ACC112 (cell line): ENCODE results near the gene FUT7.

ENCODE experiments used
- H2AFZ ChIP-seq: fragments of 200-600 bp; sonication (generic); one replicate; pipeline ENCODE4 v1.6.0; 2017; ENCODE audit warnings: antibody characterized with exemption, low read length; ENCODE audit not compliant: unreplicated experiment
- H3K27ac ChIP-seq: fragments of 200-600 bp; sonication (generic); 2 replicates; pipeline ENCODE4 v1.5.1; 2014; ENCODE audit warnings: low read depth, mild to moderate bottlenecking, antibody characterized with exemption, low read length, moderate library complexity
- H3K27me3 ChIP-seq: fragments of 200-600 bp; sonication (generic); 2 replicates; pipeline ENCODE4 v1.6.1; 2014; ENCODE audit warnings: mild to moderate bottlenecking, antibody characterized with exemption, low read length, moderate library complexity, mixed read lengths; ENCODE audit not compliant: insufficient read depth
- H3K36me3 ChIP-seq: fragments of 200-600 bp; sonication (generic); 2 replicates; pipeline ENCODE4 v1.6.1; 2016; ENCODE audit warnings: mild to moderate bottlenecking, antibody characterized with exemption, low read length, moderate library complexity, mixed read lengths; ENCODE audit not compliant: insufficient read depth
- H3K4me1 ChIP-seq: fragments of 200-600 bp; sonication (generic); one replicate; pipeline ENCODE4 v1.6.1; 2016; ENCODE audit warnings: low read length, mixed read lengths; ENCODE audit not compliant: insufficient read depth, unreplicated experiment, control insufficient read depth
- H3K4me3 ChIP-seq: fragments of 200-600 bp; sonication (generic); 2 replicates; pipeline ENCODE4 v1.5.1; 2014; ENCODE audit warnings: mild to moderate bottlenecking, low read depth, low read length
- H3K79me2 ChIP-seq: fragments of 200-600 bp; sonication (generic); one replicate; pipeline ENCODE4 v1.6.0; 2016; ENCODE audit warnings: low read length; ENCODE audit not compliant: control insufficient read depth, unreplicated experiment, insufficient read depth

FUT7 gene

GRCh38 chr9:137029058-137029936 lies 2.6 kb downstream of the FUT7 start:
- peaks cover 8% of the 10 kb centered on the region for H3K4me1 ChIP-seq
- H3K27ac ChIP-seq: no peak overlapping the region
- no peak overlapping the region for H2AFZ ChIP-seq
- H3K79me2 ChIP-seq: no peaks in the 10 kb centered on the region
- H3K4me3 ChIP-seq: no peak overlapping the region; the same call in 1 of the 2 replicates
- H3K36me3 ChIP-seq: no peaks in the 10 kb centered on the region
- no peaks in the 10 kb centered on the region for H3K27me3 ChIP-seq

DNA sequence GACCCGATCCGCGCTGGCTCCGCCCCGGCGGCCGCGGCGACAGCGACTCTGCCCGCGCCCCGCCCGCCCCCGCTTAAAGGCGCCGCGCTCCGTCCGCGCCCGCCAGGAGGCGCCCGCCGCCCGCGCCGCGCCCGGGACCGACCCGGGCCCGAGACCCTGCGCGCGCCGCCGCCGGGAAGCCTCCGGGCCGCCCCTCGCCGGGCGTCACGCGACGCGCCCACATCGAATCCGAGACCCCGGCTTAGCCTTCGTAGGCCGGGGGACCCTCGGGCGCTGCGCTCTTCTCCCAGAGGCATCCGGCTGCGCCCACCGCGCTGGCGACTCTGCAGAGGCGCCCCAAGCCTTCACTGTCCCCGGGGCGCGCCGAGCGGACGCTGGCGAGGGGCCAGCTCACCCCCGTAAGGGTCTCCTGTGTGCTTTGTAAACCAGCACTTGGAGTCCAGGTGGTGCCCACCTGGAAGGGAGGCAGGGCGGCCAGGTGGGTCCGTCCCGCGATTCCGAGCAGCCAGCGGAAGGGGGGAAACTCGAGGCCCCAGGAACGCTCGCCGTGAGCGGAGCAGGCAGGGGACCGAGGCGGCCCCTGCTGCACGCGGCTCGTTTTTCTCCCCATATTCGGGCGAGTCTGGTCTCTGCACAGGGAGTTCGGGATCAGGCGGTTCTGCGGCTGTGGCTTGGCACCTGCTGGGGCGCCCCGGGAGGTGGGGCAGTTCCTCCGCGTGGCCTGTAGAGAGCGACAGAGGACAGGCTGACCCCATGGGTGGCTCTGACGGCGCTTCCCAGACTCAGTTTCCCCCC lies 3.4 kb downstream of the FUT7 start:
- Histone ChIP-seq H3K27ac (no peak overlapping the region), H3K4me1 (peaks cover 8% of the 10 kb centered on the region), H3K4me3 (peak overlapping the region; percentile 77), H3K36me3 (no peaks in the 10 kb centered on the region), H2AFZ (peak overlapping the region; percentile 78), H3K79me2 (no peaks in the 10 kb centered on the region), H3K27me3 (no peaks in the 10 kb centered on the region)

- peak within 1 kb of the TSS; percentile 77 for H3K4me3 ChIP-seq
- no peak within 1 kb of the TSS for H3K27ac ChIP-seq
- H3K79me2 ChIP-seq: no peaks in the 10 kb centered on the region
- no peaks in the 10 kb centered on the region for H3K36me3 ChIP-seq
- peak within 1 kb of the TSS; percentile 78 for H2AFZ ChIP-seq
- H3K4me1 ChIP-seq: peaks cover 8% of the 10 kb centered on the region
- H3K27me3 ChIP-seq: no peaks in the 10 kb centered on the region
Observed at GRCh38 chr9:137027369-137028262, 4.3 kb downstream of the FUT7 start, which contains the start of gene ABCA2. Gene ABCA2 (minus strand): TSS chr9:137028237. CDS start chr9:137028140, 97 bp downstream.

DNA sequence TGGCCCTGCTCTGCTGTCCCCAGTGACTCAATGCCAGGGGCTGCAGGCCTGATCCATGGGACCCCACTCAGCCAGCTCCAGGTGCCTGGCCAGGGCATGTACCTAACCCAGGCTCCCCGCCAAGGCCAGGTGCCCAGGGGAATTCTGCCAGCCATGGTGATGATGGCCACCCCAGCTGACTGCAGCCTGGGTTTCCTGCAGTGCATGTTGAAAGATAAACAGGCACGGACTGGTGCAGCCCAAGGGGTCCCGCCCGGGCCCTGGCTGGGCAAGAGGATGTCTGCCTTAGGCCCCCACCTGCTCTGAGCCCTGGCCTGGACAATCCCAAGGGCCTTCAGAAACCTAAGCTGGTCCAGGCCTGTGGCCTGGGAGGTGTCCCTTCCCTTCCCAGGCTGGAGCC lies 5.1 kb downstream of the FUT7 start:
- Histone ChIP-seq H3K27me3 (no peaks in the 10 kb centered on the region), H3K27ac (no peak overlapping the region), H3K79me2 (no peaks in the 10 kb centered on the region), H3K4me1 (peaks cover 8% of the 10 kb centered on the region), H2AFZ (no peak overlapping the region), H3K4me3 (peak overlapping the region; percentile 77), H3K36me3 (no peaks in the 10 kb centered on the region; the same call in 1 of the 2 replicates)

GRCh38 chr9:137026384-137026783 lies 5.5 kb downstream of the FUT7 start:
- H3K79me2 ChIP-seq: no peaks in the 10 kb centered on the region
- peaks cover 8% of the 10 kb centered on the region for H3K4me1 ChIP-seq
- no peak overlapping the region for H2AFZ ChIP-seq
- no peaks in the 10 kb centered on the region; the same call in 1 of the 2 replicates for H3K36me3 ChIP-seq
- no peak overlapping the region for H3K27ac ChIP-seq
- no peaks in the 10 kb centered on the region for H3K27me3 ChIP-seq
- H3K4me3 ChIP-seq: no peak overlapping the region

DNA sequence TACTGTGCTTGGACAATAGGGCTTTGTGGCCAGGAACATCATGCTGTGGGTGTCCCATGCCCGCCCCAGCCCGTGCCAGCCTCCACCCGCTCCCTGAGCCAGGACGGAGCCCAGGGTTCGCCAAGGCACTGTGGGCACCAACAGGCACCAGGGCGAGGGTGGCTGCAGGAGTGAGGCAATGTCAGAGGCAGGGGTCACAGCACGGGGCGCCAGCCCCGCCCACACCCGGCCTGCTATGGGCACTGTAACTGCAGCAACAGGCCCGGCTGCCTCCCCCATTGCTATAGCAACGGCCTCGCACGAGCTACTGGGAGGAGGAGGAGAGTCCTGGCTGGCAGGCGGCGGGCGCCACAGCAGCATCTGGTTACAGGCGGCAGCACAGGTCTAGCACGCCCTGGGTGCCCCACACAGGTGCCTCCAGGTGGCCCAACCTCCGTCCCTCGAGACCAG lies 6.3 kb downstream of the FUT7 start:
- Histone ChIP-seq H3K79me2 (no peaks in the 10 kb centered on the region), H3K4me3 (no peak overlapping the region), H3K27ac (no peak overlapping the region), H2AFZ (no peak overlapping the region), H3K27me3 (no peaks in the 10 kb centered on the region), H3K36me3 (no peaks in the 10 kb centered on the region; the same call in 1 of the 2 replicates), H3K4me1 (peaks cover 8% of the 10 kb centered on the region)

- Histone ChIP-seq H3K79me2 (no peaks in the 10 kb centered on the region), H3K4me3 (no peak overlapping the region), H3K36me3 (no peaks in the 10 kb centered on the region; the same call in 1 of the 2 replicates), H3K27ac (no peak overlapping the region), H2AFZ (no peak overlapping the region), H3K27me3 (no peaks in the 10 kb centered on the region), H3K4me1 (peaks cover 8% of the 10 kb centered on the region)
Observed at GRCh38 chr9:137023583-137023991, 8.3 kb downstream of the FUT7 start.

DNA sequence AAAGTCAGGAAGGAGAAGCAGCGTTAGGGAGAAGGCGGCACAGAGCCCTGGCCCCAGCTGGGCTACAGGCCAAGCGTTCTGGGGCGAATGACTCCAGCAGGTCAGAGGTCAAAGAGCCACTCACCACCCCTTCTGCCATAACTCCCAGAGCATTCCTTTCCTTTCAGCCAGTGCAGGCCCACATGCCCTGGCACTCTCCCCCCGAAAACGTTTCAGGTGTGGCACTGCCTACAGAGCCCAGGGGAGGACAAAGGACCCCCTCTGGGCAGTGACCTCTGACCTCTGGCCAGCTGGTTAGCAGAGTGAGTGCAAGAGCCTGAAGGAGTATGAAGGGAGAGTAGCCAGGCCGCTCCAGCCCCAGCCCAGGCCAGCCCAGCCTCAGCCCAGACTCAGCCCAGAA lies 8.7 kb downstream of the FUT7 start:
- Histone ChIP-seq H3K27ac (no peak overlapping the region), H3K4me1 (peaks cover 8% of the 10 kb centered on the region), H3K4me3 (no peak overlapping the region), H3K79me2 (no peaks in the 10 kb centered on the region), H2AFZ (no peak overlapping the region), H3K36me3 (no peaks in the 10 kb centered on the region; the same call in 1 of the 2 replicates), H3K27me3 (no peaks in the 10 kb centered on the region)

DNA sequence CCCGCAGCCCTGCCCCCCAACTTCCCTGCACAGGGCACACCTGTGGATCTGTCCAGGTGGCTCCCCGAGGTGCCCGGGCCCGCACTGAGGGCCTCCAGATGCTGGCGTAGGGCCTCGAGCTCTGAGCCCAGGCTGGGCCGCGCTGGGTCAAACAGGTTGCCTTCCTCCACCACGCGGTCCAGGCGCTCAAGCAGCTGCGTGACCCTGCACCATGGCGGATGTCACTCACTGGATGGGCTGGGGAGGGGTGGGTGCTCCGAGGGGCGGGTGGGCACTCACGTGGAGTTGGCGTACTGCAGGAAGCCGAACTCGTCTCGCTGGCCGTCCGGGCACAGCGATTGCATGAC lies 9.3 kb downstream of the FUT7 start:
- Histone ChIP-seq H3K4me1 (peaks cover 8% of the 10 kb centered on the region), H3K27ac (no peak overlapping the region), H3K79me2 (no peaks in the 10 kb centered on the region), H2AFZ (no peak overlapping the region), H3K36me3 (peaks cover 5% of the 10 kb centered on the region; the same call in 1 of the 2 replicates), H3K27me3 (no peaks in the 10 kb centered on the region), H3K4me3 (no peak overlapping the region)
